HCT116 (cell line): Measurements from ENCODE around the gene KIAA1549.

ENCODE experiments used
- CTCF ChIP-seq, 3 experiments: fragments of 200-600 bp in 1 of 3; sonication (generic) in 1 of 3; IDR thresholded peaks in 2 of 3; conservative IDR thresholded peaks in 1 of 3; 2 replicates each; pipeline ENCODE4 v1.5.1; 2012 to 2017; ENCODE audit warnings: low read depth in 2 of 3, low read length in 2 of 3, antibody characterized with exemption in 1 of 3, borderline replicate concordance in 1 of 3, control low read depth in 1 of 3, mild to moderate bottlenecking in 1 of 3, mixed read lengths in 1 of 3, mixed run types in 1 of 3, moderate library complexity in 1 of 3; ENCODE audit not compliant: insufficient read depth in 1 of 3
- EGR1 ChIP-seq: IDR thresholded peaks from 2 replicates; pipeline ENCODE4 v1.6.1; 2012; ENCODE audit warnings: low read depth
- EZH2phosphoT487 ChIP-seq: fragments of 200-600 bp; IDR thresholded peaks from 2 replicates; pipeline ENCODE4 v1.6.1; 2018; ENCODE audit warnings: antibody characterized with exemption, borderline replicate concordance
- MAX ChIP-seq: IDR thresholded peaks from 2 replicates; pipeline ENCODE4 v1.6.1; 2012
- POLR2A ChIP-seq: IDR thresholded peaks from 2 replicates; pipeline ENCODE4 v1.7.0; 2011; ENCODE audit warnings: borderline replicate concordance; ENCODE audit not compliant: insufficient read depth, insufficient read length; ENCODE audit errors: extremely low read depth
- POLR2AphosphoS5 ChIP-seq: IDR thresholded peaks from 2 replicates; pipeline ENCODE4 v1.6.1; 2011; ENCODE audit warnings: mild to moderate bottlenecking, low read depth, low read length, moderate library complexity
- REST ChIP-seq: IDR thresholded peaks from 2 replicates; pipeline ENCODE4 v1.6.1; 2012; ENCODE audit warnings: low read depth
- SIN3A ChIP-seq: IDR thresholded peaks from 2 replicates; pipeline ENCODE4 v1.6.1; 2012; ENCODE audit warnings: low read depth
- SP1 ChIP-seq: IDR thresholded peaks from 2 replicates; pipeline ENCODE4 v1.6.1; 2012; ENCODE audit warnings: low read depth

- no peak for TF ChIP-seq CTCF (IDR thresholded peaks at IDR 0.05 in 2 of 3, conservative IDR thresholded peaks at IDR 0.05 in 1 of 3; ENCODE audit: borderline replicate concordance in 1 of 3, insufficient read depth in 1 of 3, low read depth in 2 of 3, low read length in 2 of 3)
- TF ChIP-seq EZH2phosphoT487, result no peak
- no peak for TF ChIP-seq MAX
- no peak for TF ChIP-seq POLR2AphosphoS5
- no peak for TF ChIP-seq SP1
- no peak for TF ChIP-seq EGR1
- TF ChIP-seq POLR2A, result no peak
- no peak for TF ChIP-seq REST
- TF ChIP-seq SIN3A, result no peak
Measured at GRCh38 chr7:138879356-138879755, 101.8 kb downstream of the KIAA1549 start.
